Eye (tissue), 1 donor: ENCODE measurements around the gene AOX1.
"Not testable (repeated sequence)": the region's sequence is repeated elsewhere in the genome, so short reads cannot be mapped to it uniquely, and the experiment has no call there.

Experiments
- DNase-seq: peaks from one replicate; pipeline ENCODE4 v3.0.0-alpha.2; 2015

Gene AOX1

GRCh38 chr2:200603972-200604371 lies 18.2 kb downstream of the AOX1 start:
- DNase-seq: no peak

GRCh38 chr2:200604571-200605255 lies 18.9 kb downstream of the AOX1 start:
- DNase-seq: no peak

- DNase-seq: no peak
These were observed 22.7 kb downstream of the AOX1 start for GRCh38 chr2:200608341-200609027.

- no peak for DNase-seq
These were observed 23.3 kb downstream of the AOX1 start for GRCh38 chr2:200609028-200609614.

- not testable (repeated sequence) for DNase-seq
These were observed 24.4 kb downstream of the AOX1 start for GRCh38 chr2:200610217-200610616.

GRCh38 chr2:200613692-200614091 lies 27.9 kb downstream of the AOX1 start:
- no peak for DNase-seq

GRCh38 chr2:200614249-200614648 lies 28.4 kb downstream of the AOX1 start:
- DNase-seq: no peak

- no peak for DNase-seq
These were observed 29.4 kb downstream of the AOX1 start for GRCh38 chr2:200615247-200615646.

- DNase-seq: no peak
These were observed 30.4 kb downstream of the AOX1 start for GRCh38 chr2:200616193-200616592.

GRCh38 chr2:200616656-200617055 lies 30.8 kb downstream of the AOX1 start:
- no peak for DNase-seq

- DNase-seq: peak; percentile 20
These were observed 31.6 kb downstream of the AOX1 start for GRCh38 chr2:200617156-200618053.

- no peak for DNase-seq
These were observed 32.2 kb downstream of the AOX1 start for GRCh38 chr2:200618054-200618419.

- peak; percentile 61 for DNase-seq
These were observed 32.8 kb downstream of the AOX1 start for GRCh38 chr2:200618590-200619021.

- DNase-seq: no peak
These were observed 33.5 kb downstream of the AOX1 start for GRCh38 chr2:200619279-200619678.

- no peak for DNase-seq
These were observed 35.0 kb downstream of the AOX1 start for GRCh38 chr2:200620606-200621390.

- DNase-seq: no peak
These were observed 36.3 kb downstream of the AOX1 start for GRCh38 chr2:200622106-200622505.

GRCh38 chr2:200624026-200624425 lies 38.2 kb downstream of the AOX1 start:
- DNase-seq: no peak

GRCh38 chr2:200624658-200625057 lies 38.8 kb downstream of the AOX1 start:
- no peak for DNase-seq

GRCh38 chr2:200625282-200625681 lies 39.5 kb downstream of the AOX1 start:
- DNase-seq: no peak

- DNase-seq: no peak
These were observed 40.1 kb downstream of the AOX1 start for GRCh38 chr2:200625958-200626363.

GRCh38 chr2:200627110-200627770 lies 41.4 kb downstream of the AOX1 start:
- no peak for DNase-seq

- DNase-seq: not testable (repeated sequence)
These were observed 42.6 kb downstream of the AOX1 start for GRCh38 chr2:200628461-200628860.
